GM21381 (cell line): Measurements from ENCODE around the gene TMUB1.

ENCODE experiments used
- ATAC-seq: cut with Tn5 transposase; IDR thresholded peaks from one replicate; pipeline ENCODE4 v1.9.1; 2021; ENCODE audit warnings: mild to moderate bottlenecking, moderate library complexity; ENCODE audit not compliant: unreplicated experiment

TMUB1 gene

DNA sequence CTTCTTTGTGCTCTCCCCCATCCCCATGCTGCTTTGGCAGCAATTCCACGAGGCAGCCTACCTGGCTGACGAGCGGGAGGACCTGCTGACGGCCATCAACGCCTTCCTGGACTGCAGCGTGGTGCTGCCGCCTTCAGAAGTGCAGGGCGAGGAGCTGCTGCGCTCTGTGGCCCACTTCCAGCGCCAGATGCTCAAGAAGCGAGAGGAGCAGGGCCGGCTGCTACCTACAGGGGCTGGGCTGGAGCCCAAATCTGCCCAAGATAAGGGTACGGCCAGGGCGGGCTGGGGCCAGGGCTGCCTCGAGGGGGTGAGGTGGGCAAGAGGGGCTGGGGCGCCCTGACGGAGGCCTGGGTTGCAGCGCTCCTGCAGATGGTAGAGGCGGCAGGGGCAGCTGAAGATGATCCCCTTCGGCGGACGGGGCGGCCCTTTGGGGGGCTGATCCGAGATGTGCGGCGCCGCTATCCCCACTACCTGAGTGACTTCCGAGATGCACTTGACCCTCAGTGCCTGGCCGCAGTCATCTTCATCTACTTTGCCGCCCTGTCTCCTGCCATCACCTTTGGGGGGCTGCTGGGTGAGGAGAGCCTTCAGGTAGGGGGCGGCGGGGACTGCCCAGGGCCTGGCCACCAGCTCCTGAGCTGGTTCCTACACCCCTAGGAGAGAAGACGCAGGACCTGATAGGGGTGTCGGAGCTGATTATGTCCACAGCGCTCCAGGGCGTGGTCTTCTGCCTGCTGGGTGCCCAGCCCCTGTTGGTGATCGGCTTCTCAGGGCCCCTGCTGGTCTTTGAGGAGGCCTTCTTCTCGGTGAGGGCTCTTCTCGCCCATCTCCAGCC, 12.0 kb downstream of the TMUB1 start:
- no peak for ATAC-seq

DNA sequence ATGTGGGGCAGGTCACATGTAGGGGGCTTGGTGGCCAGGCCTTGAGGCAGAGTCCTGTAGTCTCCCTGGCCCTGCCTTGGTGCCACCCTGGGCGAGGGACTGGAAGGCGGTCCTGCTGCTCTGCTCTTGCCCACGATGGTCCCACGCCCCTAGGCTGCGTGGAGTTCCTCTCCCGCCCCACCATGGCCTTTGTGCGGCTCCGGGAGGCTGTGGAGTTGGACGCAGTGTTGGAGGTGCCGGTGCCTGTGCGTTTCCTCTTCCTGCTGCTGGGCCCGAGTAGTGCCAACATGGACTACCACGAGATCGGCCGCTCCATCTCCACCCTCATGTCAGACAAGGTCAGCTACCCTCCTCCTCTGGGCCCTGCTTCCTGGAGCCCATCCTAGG, 12.7 kb downstream of the TMUB1 start:
- ATAC-seq: no peak

DNA sequence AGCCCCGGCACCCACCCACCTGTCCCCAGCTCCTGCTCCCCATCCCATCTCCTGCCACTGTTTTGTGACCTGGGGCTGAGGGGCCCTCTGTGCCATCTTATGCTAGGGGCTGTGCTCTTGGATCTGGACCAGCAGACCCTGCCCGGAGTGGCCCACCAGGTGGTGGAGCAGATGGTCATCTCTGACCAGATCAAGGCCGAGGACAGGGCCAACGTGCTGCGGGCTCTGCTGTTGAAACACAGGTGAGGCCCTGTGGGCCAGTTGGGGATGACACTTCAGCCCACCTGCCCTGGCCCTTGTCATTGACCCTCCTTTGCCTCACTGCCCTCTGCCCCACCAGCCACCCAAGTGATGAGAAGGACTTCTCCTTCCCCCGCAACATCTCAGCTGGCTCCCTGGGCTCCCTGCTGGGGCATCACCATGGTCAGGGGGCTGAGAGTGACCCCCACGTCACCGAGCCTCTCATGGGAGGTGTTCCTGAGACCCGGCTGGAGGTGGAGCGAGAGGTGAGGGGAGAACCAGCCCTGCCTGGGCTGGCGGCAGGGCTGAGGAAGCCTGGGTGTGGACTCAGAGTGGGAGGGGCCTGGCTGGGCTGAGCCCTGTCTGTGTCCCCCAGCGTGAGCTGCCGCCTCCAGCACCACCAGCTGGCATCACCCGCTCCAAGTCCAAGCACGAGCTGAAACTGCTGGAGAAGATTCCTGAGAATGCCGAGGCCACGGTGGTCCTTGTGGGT, 13.3 kb downstream of the TMUB1 start:
- no peak for ATAC-seq

DNA sequence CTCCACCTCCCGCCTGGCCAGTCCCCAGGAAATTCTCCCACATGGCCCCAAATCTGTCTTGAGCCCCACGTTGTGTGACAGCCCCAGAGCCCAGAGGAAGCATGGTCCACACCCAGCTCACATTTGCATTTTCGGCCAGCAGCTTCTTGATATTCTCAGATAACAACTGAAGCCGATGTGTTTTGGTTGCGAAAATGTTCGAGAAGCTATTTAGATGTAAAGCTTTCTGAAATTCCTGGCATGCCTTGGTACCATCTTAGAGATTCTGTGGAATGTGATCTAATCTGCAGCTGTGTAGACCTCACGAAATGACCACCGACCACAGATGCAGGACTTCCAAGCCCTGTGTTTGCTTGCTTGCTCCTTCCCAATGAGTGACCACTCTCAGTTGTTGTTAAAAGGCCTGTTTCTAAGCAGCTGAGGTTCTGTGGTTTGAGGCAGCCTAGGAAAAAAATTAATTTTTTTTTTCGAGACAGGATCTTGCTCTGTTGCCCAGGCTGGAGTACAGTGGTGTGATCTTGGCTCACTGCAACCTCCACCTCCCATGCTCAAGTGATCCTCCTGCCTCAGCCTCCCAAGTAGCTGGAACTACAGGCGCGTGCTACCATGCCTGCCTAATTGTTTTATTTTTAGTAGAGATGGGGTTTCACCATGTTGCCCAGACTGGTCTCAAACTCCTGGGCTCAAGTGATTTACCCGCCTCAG, 15.1 kb downstream of the TMUB1 start:
- ATAC-seq: no peak

GRCh38 chr7:151066273-151066974, 16.9 kb downstream of the TMUB1 start:
- ATAC-seq: no peak

DNA sequence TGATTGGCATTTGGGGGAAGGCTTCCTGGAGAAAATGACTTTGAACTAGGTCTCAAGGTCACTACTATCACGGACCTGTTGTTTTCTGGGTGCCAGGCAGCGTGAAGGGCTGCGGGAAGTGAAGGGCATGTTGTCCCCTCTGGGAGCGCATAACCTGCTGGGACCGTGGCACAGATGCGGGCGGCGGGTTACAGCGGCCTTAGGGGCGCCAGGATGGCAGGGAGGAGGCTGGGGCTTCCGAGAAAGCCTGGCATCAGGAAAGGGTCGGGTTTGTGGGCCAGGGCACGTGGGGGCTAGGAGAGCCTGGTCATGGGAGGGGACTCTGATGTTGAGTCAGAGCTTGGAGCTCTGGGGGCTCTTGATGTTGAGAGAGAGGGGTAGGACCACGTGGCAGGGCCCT, 17.8 kb downstream of the TMUB1 start:
- no peak for ATAC-seq

DNA sequence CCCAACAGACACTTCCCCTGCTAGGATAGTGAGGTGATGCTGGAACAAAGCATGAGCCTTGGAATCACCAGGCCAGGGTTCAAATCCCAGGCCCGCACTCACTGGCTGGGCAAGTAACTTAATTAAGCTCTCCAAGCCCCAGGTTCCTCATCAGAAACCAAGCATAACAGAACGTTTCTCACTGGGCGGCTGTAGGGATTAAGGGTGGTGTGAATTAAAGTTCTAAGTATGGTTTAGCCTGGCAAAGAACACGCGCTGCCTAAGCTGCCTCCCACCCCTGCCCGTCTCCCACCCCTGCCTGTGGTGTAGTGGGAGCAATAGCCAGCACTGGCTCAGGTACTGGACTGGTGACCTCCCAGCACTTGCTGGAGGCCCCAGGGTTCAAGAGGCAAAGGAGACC, 18.3 kb downstream of the TMUB1 start:
- ATAC-seq: no peak

DNA sequence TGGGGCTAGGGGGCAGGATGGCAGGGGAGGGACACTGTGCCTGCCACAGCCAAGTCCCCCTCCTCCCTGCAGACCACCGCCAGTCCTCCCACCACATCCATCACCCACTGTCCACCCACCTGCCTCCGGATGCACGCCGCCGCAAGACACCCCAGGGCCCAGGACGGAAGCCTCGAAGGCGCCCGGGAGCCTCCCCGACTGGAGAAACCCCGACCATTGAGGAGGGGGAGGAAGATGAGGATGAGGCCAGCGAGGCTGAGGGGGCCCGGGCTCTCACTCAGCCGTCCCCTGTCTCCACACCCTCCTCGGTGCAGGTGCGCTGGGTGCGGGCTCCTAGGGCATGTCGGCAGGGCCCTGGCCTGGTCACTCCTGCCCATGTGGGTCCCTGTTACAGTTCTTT, 18.8 kb downstream of the TMUB1 start:
- ATAC-seq: no peak

DNA sequence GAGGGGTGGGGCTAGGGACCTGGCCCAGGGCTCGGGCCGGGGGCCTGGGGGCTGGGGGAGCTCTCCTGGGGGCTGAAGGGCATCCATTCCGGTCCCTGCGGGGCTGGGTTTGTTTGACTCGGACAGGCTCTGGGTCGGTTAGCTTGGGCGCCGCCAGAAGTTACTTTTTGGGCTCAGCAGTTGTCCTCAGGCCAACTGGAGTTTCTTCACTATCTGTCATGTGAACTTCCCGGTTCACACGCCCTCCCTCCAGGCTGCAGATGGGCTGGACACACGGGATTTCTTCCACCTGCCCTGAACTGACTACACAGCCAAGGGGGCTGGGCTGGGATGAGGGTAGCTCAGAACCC, 20.1 kb downstream of the TMUB1 start:
- no peak for ATAC-seq

DNA sequence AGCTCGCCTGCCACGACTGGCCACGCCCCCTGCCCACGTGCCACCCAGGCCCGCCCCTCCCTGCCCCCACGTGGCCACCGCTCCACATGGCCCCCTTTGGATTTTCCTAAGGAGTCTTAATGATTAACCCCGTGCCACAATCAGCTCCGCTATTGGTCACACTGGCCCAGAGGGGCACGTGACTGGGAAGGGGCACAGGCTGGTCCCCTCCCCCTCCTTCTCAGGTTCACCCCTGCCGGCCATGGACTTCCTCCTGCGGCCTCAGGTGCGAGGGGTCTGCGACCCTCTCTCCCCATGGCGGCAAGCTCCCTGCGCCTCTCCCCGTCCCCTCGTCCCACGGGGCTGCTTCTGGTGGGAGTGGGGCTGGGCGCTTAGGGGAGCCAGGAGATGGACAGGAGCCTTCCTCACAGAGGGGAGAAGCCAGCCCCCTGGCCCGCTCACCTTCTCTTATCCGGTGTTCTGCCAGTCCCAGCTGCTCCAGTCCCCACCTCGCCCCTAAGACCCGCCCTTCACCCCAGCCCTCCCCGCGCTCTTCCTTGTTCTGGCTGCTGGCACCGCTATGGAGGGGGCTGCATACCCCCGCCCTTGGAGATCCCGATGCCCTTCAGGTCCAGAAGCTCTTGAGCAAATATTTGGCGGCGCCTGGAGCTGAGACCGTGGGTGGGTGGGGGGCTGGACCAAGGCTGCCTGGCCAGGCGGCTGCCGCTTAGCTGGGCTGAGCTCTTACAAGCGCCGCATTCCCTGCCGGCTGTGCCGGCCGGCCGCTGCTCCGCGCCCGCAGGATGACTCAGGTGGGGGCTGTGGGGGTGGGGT, 20.7 kb downstream of the TMUB1 start:
- ATAC-seq: no peak

DNA sequence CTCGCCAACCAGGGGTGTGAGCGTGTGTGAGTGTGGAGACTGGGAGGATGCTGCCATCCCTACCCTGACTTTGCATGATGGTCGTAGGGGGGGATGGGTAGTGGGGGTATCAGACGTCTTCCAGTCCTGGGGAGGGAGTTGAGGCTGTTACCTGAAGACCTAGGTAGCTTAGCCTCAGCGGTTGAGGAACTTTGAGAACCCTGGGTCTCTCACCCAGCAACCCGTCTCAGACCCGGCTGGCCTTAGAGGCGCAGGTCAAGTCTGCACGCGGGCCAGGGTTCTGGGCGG, 21.2 kb downstream of the TMUB1 start:
- no peak for ATAC-seq

GRCh38 chr7:151061213-151062110, 21.8 kb downstream of the TMUB1 start:
- ATAC-seq: no peak

DNA sequence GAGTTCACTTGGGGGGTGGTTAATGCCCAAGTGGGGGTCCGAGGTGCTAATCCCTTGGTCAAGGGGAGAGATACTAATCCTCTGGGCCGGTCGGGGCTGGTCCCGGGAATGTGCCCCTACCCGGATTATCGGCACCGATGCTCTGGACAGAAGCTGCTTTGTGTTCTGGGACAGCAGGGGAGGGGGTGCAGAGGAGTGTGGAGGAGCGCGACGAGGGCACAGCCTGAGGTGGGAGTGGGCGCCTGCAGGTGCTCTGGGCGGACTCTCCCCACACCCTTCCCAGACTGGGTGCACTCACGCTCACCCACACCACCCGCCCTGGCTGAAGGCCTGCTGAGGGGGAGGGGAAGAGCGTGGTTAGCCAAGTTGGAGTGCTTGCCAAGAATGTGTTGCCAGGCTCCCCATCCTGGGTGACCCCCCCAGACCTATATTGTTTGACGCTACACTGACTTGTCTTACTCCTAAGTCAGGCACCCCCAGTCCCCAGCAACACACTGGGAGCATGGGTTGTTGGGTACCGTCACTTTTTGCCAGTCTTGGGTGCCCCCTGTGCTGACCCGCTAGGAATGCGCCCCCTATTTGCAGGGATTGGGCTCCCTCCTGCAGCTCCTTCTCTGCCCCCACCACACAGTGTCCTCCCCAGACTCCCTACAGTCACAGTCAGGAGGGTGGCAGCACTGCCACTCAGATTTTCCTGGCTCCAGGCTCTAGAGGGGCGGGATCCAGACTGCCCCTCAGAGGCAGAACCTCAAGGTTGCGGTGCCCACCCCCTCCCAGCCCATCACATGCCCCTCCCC, 22.7 kb downstream of the TMUB1 start:
- no peak for ATAC-seq

- ATAC-seq: no peak
Observed at GRCh38 chr7:151060113-151060415, 23.2 kb downstream of the TMUB1 start.

GRCh38 chr7:151059367-151060112, 23.8 kb downstream of the TMUB1 start, which contains the start of gene SLC4A2:
Gene SLC4A2 (plus strand): TSS chr7:151059589. CDS start chr7:151061988, 2,399 bp downstream.
- peak; percentile 43 for ATAC-seq

- no peak for ATAC-seq
Observed at GRCh38 chr7:151058781-151059366, 24.4 kb downstream of the TMUB1 start.

DNA sequence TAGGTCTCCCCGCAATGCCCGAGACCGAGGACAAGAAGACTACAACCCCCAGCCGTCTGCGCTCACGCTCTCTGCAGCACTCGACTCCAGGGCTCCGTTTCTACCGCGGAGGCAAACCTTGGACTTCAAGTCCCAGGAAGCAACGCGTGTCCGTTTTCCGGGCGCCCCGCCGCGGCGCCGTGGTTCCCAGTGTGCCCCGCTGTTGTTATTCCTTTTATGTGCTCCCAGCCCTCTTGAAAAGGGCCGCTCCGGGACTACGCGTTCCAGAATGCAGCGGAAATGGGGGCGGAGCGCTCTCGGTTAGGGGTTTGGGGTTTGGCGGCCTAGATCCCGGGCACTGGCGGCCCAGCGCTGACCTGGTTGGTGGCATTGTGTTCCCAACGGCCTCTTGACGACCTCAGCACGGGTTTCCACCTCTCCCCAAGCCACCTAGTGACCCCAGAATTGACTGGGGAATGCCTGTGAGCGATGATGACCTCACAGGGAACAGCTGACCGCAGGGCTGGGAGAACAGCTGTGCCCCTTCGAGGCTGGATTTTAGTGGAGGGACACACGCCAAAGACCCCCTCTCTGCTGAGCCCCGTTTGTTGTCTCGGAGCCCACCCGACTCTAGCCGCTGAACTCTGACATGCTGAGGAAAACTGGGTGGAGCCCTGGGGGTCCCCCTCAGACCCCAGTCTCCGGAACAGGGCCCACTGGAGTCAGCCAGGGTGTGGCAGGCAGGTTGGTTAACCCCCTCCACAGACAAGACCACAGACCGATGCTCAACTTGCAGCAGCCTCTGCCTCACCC, 25.1 kb downstream of the TMUB1 start:
- peak; percentile 82 for ATAC-seq
